Activated gamma-delta T cell (primary cell): Measurements from ENCODE around the gene TBC1D12.
A peak's percentile ranks its signal among the peaks of the same experiment; 100 is the strongest.
"Not testable (repeated sequence)": the region's sequence is repeated elsewhere in the genome, so short reads cannot be mapped to it uniquely, and the experiment has no call there.

Experiments
- DNase-seq: peaks from one replicate; lab custom pipeline; 2025; lab: John Stamatoyannopoulos, UW

Gene TBC1D12

DNA sequence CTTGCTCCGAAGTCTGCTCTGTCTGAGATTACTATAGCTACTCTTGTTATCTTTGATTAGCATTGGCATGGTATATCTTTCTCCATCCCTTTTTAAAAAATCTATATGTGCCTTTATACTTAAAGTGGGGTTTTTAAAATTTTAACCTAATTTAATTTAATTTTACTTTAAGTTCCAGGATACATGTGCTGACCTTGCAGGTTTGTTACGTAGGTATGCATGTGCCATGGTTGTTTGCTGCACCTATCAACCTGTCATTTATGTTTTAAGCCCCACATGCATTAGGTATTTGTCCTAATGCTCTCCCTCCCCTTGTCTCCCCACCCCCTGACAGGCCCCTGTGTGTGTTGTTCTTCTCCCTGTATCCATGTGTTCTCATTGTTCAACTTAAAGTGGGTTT is 54.6 kb downstream of the TBC1D12 start:
- DNase-seq, result no peak

DNA sequence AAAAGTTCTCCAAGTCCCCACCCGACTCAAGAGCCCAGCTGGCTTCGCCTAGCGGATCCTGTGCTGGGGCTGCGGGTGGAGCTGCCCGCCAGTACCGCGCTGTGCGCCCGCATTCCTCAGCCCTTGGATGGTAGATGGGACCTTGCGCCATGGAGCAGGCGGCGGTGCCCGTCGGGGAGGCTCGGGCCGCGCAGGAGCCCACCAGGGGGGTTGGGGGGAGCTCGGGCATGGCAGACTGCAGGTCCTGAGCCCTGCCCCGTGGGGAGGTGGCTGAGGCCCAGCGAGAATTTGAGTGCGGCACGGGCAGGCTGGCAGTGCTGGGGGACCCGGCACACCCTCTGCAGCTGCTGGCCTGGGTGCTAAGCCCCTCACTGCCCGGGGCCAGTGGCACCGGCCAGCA is 57.0 kb downstream of the TBC1D12 start:
- no peak for DNase-seq

GRCh38 chr10:94461503-94461902 is 59.2 kb downstream of the TBC1D12 start:
- no peak for DNase-seq

DNA sequence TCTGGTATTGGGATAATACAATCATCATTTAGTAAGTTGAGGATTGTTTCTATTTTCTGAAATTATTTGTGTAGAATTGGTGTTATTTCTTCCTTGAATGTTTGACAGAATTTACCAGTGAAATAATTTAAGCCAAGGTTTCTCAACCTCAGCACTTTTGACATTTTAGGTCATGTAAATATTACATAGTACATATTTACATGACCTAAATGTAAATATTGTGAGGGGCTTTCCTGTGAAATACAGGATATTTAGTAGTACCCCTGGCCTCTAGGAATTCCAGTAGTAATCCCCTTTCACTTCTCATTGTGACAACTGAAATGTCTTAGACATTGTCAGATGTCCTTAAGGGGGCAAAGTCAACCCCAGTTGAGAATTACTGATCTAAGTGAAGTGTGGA is 59.8 kb downstream of the TBC1D12 start:
- no peak for DNase-seq

DNA sequence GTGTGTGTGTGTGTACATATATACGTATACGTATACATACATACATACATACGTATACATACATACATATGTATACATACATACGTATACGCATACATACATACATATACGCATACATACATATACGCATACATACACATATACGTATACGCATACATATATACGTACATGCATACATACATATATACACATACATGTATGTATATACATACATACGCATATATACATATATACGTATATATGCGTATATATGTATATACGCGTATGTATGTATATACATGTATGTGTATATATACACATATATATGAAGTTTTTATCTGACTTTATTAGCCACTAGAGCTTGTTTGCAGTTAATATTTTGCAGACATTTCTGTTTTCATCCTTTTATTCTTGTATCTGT is 63.3 kb downstream of the TBC1D12 start:
- no peak for DNase-seq

DNA sequence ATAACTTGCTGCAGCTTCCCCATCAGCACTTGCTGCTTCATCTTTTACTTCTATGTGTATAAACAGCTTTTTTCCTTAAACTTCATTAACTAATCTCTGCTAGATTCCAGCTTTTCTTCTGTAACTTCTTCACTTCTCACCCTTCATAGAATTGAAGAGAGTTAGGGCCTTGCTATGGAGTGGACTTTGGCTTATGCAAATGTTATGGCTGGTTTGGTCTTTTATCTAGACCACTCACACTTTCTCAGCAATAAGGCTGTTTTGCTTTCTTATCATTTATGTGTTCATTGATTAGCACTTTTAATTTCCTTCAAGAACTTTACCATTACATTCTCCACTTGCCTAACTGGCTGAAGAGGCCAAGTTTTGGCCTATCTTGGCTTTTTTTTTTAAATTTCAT is 79.1 kb downstream of the TBC1D12 start:
- DNase-seq, result no peak

DNA sequence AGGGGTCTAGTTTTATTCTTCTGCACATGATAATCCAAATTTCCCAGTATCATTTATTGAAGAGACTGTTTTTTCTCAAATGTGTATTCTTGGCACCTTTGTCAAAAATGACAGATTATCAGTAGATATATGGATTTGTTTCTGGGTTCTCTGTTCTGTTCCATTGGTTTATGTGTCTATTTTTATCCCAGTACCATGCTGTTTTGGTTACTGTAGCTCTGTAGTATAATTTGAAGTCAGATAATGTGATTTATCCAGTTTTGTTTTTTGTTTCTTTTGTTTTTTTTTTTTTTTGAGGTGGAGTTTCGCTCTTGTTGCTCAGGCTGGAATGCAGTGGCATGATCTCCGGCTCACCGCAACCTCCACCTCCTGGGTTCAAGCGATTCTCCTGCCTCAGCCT is 81.6 kb downstream of the TBC1D12 start:
- DNase-seq, result no peak

GRCh38 chr10:94485094-94485493 is 82.8 kb downstream of the TBC1D12 start:
- DNase-seq, result no peak

GRCh38 chr10:94487575-94487974 is 85.2 kb downstream of the TBC1D12 start:
- DNase-seq, result no peak

DNA sequence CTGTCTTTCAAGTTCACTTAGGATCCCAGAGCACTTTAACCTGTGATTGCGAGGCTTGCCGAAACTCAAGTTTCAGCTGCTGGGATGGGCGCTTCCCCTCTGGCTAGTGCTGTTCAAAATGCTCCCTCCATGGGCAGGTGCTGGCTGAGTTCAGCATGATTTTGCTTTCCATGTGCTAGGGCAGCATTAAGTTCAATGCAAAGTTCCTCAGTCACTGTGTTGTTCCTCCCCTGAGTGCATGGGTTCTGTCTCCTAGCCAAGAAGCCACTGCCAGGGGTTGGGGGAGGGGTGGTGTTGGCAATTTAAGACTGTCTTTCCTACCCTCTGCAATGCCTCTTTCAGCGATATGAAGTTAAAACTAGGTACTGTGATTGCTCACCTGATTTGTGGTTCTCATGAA is 86.8 kb downstream of the TBC1D12 start:
- no peak for DNase-seq

DNA sequence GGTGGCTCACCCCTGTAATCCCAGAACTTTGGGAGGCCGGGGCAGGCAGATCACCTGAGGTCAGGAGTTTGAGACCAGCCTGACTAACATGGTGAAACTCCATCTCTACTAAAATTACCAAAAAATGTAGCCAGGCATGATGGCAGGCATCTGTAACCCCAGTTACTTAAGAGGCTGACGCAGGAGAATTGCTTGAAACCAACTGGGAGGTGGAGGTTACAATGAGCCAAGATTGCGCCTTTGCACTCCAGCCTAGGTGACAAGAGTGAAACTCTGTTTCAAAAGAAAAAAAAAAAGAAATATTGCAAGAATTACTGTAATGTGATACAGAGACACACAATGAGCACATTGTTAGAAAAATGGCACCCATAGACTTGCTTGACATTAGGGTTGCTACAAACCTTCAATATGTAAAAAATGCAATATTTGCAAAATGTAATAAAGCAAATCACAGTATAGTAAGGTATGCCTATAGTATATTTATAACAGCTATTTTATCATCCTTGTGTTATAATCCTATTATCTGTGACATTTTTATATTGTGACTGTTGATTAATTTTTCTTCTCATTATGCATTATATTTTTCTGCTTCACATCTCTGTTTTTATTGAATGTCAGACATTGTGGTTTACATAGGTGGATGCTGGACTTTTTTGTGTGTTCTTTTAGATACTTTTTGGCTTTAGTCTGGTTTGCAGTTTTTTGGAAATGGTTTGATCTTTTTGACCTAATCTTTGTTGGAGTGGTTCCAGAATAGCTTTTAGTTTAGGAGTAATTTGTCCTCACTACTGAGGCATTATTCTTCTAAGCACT is 87.8 kb downstream of the TBC1D12 start:
- DNase-seq, result no peak

- DNase-seq, result no peak
Measured at GRCh38 chr10:94490789-94491039, 88.4 kb downstream of the TBC1D12 start.

DNA sequence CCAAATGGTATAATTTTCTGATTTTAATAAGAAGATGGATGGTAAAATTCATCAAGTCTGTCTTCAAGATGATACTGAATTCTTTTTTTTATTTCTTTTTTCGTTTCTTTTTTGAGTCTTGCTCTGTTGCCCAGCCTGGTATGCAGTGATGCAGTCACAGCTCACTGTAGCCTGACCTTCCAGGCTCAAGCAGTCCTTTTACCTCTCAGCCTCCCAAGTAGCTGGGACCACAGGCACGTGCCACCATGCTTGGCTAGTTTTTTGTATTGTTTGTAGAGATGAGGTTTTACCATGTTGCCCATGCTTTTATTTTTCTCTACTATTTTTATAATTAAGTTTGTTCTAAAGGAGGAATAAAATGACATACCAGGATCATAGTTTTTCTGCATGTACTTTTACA is 91.1 kb downstream of the TBC1D12 start:
- DNase-seq, result no peak

- DNase-seq, result no peak
Measured at GRCh38 chr10:94496010-94496409, 93.7 kb downstream of the TBC1D12 start.

- DNase-seq, result no peak
Measured at GRCh38 chr10:94496646-94497045, 94.3 kb downstream of the TBC1D12 start.

DNA sequence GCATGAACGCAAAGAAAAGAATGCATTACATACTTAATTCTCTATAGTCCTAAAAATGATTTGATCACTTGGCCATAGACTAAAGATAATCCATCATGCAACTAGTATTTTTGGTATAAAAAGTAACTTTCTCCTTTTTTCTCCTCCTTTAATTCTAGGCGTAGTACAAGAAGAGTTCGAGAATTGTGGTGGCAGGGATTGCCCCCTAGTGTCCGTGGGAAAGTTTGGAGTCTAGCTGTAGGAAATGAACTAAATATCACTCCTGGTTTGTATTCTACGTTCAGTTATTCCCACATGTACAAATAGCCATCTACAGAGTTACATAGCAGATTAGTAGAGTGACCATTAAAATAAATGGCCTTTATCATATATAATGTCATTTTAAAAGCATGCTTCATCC is 97.7 kb downstream of the TBC1D12 start:
- DNase-seq, result no peak

DNA sequence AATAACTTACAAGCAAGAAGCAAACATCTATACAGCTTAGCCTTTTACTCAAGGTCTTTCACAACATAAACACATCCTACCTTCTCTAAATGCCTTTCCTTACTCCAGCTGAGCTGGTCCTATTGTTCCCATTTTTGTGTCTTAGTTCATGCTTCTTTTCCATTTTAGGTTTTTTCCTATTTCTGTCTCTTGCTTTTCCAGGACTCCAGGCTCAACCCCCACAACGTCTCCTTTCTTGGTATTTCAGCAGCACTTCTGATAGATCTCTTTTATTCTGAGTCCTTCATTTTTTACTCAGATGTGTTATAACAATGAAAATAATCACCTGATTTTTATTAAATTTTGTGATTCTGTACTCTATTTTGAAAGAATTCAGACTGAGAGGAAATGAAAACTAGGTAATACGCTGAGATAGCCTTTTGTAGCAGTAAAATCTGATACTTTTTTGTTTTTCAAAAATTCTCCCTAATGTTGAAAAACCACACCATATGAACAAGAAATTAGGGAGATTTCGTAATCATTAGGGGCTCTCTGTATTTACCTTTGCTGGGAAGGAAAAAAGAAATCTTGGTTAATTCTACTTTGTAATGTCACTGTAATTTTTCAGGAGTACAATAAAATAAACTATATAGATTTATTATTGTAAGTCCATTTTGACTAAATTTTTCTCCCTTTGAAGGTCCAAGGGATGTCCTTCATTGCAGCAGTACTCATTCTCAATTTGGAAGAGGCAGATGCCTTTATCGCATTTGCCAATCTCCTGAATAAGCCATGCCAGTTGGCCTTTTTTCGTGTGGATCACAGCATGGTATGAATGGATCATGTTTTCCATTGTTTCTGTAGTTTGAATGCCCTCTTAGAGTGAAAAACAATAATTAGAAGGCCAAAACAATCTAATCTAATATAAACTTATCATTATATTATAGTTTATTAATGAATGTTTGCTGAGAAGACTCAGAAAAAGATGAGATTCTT is 119.2 kb downstream of the TBC1D12 start:
- DNase-seq, result no peak

DNA sequence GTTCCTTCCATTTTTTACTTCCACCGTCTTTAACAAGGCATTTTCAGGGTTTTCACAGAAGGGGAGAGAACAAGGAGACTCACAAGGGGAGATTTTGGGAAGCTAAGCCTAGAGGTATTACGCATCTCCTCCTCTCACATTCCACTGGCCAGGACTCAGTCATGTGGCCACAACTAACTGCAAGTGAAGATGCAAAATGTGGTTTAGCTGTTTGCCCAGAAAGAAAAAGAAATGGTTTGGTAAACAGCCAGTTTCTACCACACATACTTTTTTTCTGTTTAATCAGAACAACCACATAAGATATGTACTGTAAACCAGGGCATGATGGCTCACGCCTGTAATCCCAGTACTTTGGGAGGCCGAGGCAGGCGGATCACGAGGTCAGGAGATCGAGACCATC is 121.8 kb downstream of the TBC1D12 start:
- DNase-seq, result no peak

- no peak for DNase-seq
Measured at GRCh38 chr10:94524711-94525110, 122.4 kb downstream of the TBC1D12 start.

GRCh38 chr10:94531550-94531949 is 129.2 kb downstream of the TBC1D12 start:
- not testable (repeated sequence) for DNase-seq

- no peak for DNase-seq
Measured at GRCh38 chr10:94533027-94533426, 130.7 kb downstream of the TBC1D12 start.

DNA sequence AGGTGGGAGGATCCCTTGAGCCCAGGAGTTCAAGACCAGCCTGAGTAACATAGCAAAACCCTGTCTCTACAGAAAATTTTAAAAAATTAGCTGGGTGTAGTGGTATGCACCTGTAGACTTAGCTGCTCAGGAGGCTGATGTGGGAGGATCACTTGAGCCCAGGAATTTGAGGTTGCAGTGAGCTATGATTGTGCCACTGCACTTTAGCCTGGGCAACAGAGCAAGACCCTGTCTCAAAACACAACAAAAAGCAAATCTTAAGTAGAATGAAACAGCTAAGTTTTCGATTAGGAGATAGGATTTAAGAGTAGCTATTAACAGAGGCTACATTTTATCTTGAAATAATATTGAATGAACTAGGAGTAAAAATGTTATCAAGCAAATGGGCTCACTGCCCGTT is 139.9 kb downstream of the TBC1D12 start:
- DNase-seq, result not testable (repeated sequence)

DNA sequence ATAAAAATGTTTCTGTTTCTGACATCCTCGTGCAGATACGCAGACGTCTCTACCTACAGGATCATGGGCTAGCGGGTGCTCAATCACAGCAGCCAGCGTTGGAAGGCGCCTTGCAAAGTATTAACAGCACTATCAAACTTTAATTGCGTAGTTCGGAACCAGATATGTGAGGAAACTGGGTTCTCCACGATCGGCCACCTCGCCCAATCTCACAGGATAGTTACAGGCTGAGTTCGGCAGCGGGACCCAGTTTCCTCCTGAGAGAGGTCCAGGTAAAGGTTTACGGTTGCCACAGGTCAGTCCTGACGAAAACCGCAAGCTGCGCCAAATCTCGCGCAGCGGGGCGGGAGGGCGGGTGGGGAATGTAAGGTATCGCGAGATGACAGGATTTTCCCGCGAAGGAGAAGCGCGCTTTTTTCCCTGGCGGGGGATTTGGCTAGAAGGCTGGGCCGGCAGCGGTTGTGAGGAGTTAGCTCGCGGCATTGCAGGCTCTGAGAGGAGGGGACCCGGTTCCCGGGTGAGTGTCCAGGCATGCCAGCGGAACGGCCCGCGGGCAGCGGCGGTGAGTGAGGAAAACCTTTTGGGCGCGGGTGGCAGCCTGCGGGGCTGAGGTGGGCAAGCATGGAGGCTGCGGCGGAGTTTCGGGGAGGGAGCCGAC is 143.2 kb downstream of the TBC1D12 start, which contains the start of gene HELLS:
HELLS (plus strand) TSS at position 398 of the 658 bp plus-strand sequence; CDS start at position 532, 134 bp downstream.
- DNase-seq, result peak; percentile 22
